GM18951 (cell line): Measurements from ENCODE around the gene NDE1.
A peak's percentile ranks its signal among the peaks of the same experiment; 100 is the strongest.
"Not testable (repeated sequence)": the region's sequence is repeated elsewhere in the genome, so short reads cannot be mapped to it uniquely, and the experiment has no call there.

ENCODE experiments used
- POLR2A ChIP-seq: IDR thresholded peaks from 4 replicates; pipeline ENCODE4 v1.6.1; 2011; ENCODE audit warnings: mild to moderate bottlenecking; ENCODE audit not compliant: insufficient read length, insufficient read depth; ENCODE audit errors: extremely low read depth
- in situ Hi-C: fragments of 300-500 bp; cut with MboI; formaldehyde crosslinking; loops from one replicate; pipeline ENCODE4 v1.12.0; 2022; ENCODE audit warnings: low sequenced_read_pairs, mixed read lengths, inconsistent platforms; ENCODE audit not compliant: unreplicated experiment

The NDE1 gene

GRCh38 chr16:15650019-15650697, at the start of gene NDE1:
Gene NDE1 (plus strand): TSS chr16:15650245. CDS start chr16:15664779, 14,534 bp downstream.
- TF ChIP-seq POLR2A = peak; percentile 86
- in situ Hi-C loops = no loop called here

GRCh38 chr16:15601212-15601879, 48.7 kb upstream of the NDE1 start:
- TF ChIP-seq POLR2A = no peak
- in situ Hi-C loops = no loop called here

- TF ChIP-seq POLR2A = no peak
- in situ Hi-C loops = no loop called here
Measured at GRCh38 chr16:15602285-15603044, 47.6 kb upstream of the NDE1 start.

- in situ Hi-C loops = no loop called here
- TF ChIP-seq POLR2A = no peak
Measured at GRCh38 chr16:15604460-15605440, 45.3 kb upstream of the NDE1 start.

- TF ChIP-seq POLR2A = no peak
- in situ Hi-C loops = no loop called here
Measured at GRCh38 chr16:15605839-15606517, 44.1 kb upstream of the NDE1 start.

- TF ChIP-seq POLR2A = no peak
- in situ Hi-C loops = no loop called here
Measured at GRCh38 chr16:15606518-15607220, 43.4 kb upstream of the NDE1 start.

- in situ Hi-C loops = not testable (repeated sequence)
Measured at GRCh38 chr16:15607221-15607699, 42.8 kb upstream of the NDE1 start.

- in situ Hi-C loops = no loop called here
- no peak for TF ChIP-seq POLR2A
Measured at GRCh38 chr16:15607700-15608396, 42.2 kb upstream of the NDE1 start.

GRCh38 chr16:15608398-15609285, 41.4 kb upstream of the NDE1 start:
- in situ Hi-C loops = no loop called here
- no peak for TF ChIP-seq POLR2A

GRCh38 chr16:15609286-15609649, 40.8 kb upstream of the NDE1 start:
- in situ Hi-C loops = no loop called here
- TF ChIP-seq POLR2A = no peak

- in situ Hi-C loops = no loop called here
- no peak for TF ChIP-seq POLR2A
Measured at GRCh38 chr16:15610369-15610871, 39.6 kb upstream of the NDE1 start.
